Smooth muscle cell of bladder (primary cell): ENCODE results near the gene BMP15. TPM values are rescaled to one million over a fixed set of nuclear protein-coding genes. Genes with fewer than 3 reads are reported as not detected.

Source experiments
- total RNA-seq: library from RNA; depleted of rRNA; stranded (reverse); fragments of >200 nt; gene quantifications from 2 replicates; pipeline ENCODE4 v1.2.3, GENCODE V29; 2014

The BMP15 gene
- total RNA-seq = not detected in 2 replicates

GRCh38 chrX:50910685-50911176 lies at the start of gene BMP15:
TSS of gene BMP15 (plus strand) at chrX:50910735. CDS start at chrX:50910784, 49 bp downstream.

Other genes starting within 250 kb of the BMP15 start
- gene SHROOM4, start 96.5 kb upstream of the BMP15 start, total RNA-seq = 0.28 and 1.0 TPM in 2 replicates